H1 (cell line): ENCODE results near the gene CKS1B. TPM values are rescaled to one million over a fixed set of nuclear protein-coding genes. Genes with fewer than 3 reads are reported as not detected.

Experiments
- CTCF ChIA-PET: fragments of 300-600 bp; sonication (Branson Sonifier 250); formaldehyde crosslinking; loops from one replicate; lab custom pipeline; 2021; ENCODE audit not compliant: partially characterized antibody; lab: Charles Lee
- POLR2A ChIA-PET: fragments of 300-600 bp; sonication (Branson Sonifier 250); formaldehyde crosslinking; loops from one replicate; lab custom pipeline; 2021; ENCODE audit warnings: inconsistent platforms; ENCODE audit not compliant: partially characterized antibody; lab: Charles Lee
- DNase-seq, 2 experiments: peaks; one replicate each; pipeline versions ENCODE4 v3.0.0 to v3.0.0-alpha.2; 2010 to 2022; ENCODE audit warnings: low spot score in 2 of 2, low read depth in 1 of 2, mixed read lengths in 1 of 2
- FAIRE-seq: peaks from 2 replicates; lab custom pipeline; 2011; peaks lifted over from hg19 to GRCh38; lab: Jason Lieb, UNC
- H2AFZ ChIP-seq: 2 replicates; pipeline ENCODE4 v1.8.1; 2012; ENCODE audit warnings: low read length, inconsistent platforms
- H2AK5ac ChIP-seq: 2 replicates; pipeline ENCODE4 v1.6.1; 2013; ENCODE audit warnings: low read depth, low read length
- H2BK120ac ChIP-seq: replicated peaks from 2 replicates; pipeline ENCODE3; 2013; ENCODE audit warnings: low read depth, low read length, inconsistent platforms
- H2BK12ac ChIP-seq: 2 replicates; pipeline ENCODE4 v1.6.1; 2013; ENCODE audit warnings: low read depth, low read length
- H2BK15ac ChIP-seq: 2 replicates; pipeline ENCODE4 v1.6.1; 2013; ENCODE audit warnings: low read length
- H2BK20ac ChIP-seq: 2 replicates; pipeline ENCODE4 v1.6.1; 2013; ENCODE audit warnings: low read length
- H2BK5ac ChIP-seq: 2 replicates; pipeline ENCODE4 v1.6.1; 2013; ENCODE audit warnings: low read depth, low read length
- H3K14ac ChIP-seq: 2 replicates; pipeline ENCODE4 v1.6.1; 2013; ENCODE audit warnings: inconsistent platforms; ENCODE audit not compliant: insufficient read length
- H3K18ac ChIP-seq: 2 replicates; pipeline ENCODE4 v1.6.1; 2013; ENCODE audit warnings: low read length; ENCODE audit errors: extremely low read depth
- H3K23ac ChIP-seq: 2 replicates; pipeline ENCODE4 v1.6.1; 2013; ENCODE audit warnings: inconsistent platforms; ENCODE audit not compliant: insufficient read length
- H3K23me2 ChIP-seq: 2 replicates; pipeline ENCODE4 v1.6.1; 2013; ENCODE audit warnings: low read depth, low read length
- H3K27ac ChIP-seq: 2 replicates; pipeline ENCODE4 v1.6.1; 2011; ENCODE audit warnings: low read depth, low read length, inconsistent platforms
- H3K27me3 ChIP-seq, 4 experiments: replicated peaks in 1 of 4; 1 replicate in 1 of 4; 2 replicates in 3 of 4; pipeline versions ENCODE4 v1.6.1 to v1.8.1; 2011 to 2013; ENCODE audit warnings: low read length in 3 of 4, mild to moderate bottlenecking in 3 of 4, inconsistent platforms in 2 of 4, mixed read lengths in 2 of 4, moderate library complexity in 1 of 4; ENCODE audit not compliant: control insufficient read depth in 3 of 4, insufficient read depth in 3 of 4; ENCODE audit errors: extremely low read depth in 1 of 4
- H3K36me3 ChIP-seq, 4 experiments: 2 replicates each; pipeline versions ENCODE4 v1.6.1 to v1.8.1; 2011 to 2013; ENCODE audit warnings: mild to moderate bottlenecking in 4 of 4, low read length in 3 of 4, moderate library complexity in 2 of 4, control low read depth in 1 of 4, inconsistent platforms in 1 of 4; ENCODE audit not compliant: insufficient read depth in 4 of 4, control insufficient read depth in 2 of 4
- H3K4ac ChIP-seq: replicated peaks from 2 replicates; pipeline ENCODE3; 2013; ENCODE audit warnings: low read length, low read depth, mixed read lengths, inconsistent platforms; ENCODE audit not compliant: insufficient read length
- H3K4me1 ChIP-seq, 4 experiments: replicated peaks in 1 of 4; 1 replicate in 1 of 4; 2 replicates in 3 of 4; pipeline versions ENCODE4 v1.6.1 to v1.8.1; 2011 to 2013; ENCODE audit warnings: low read length in 3 of 4, inconsistent platforms in 2 of 4, mixed read lengths in 1 of 4; ENCODE audit not compliant: insufficient read depth in 4 of 4, control insufficient read depth in 3 of 4
- H3K4me2 ChIP-seq, 2 experiments: 2 replicates each; pipeline versions ENCODE4 v1.6.1 to v1.8.1; 2011 to 2013; ENCODE audit warnings: low read depth in 2 of 2, low read length in 2 of 2, control low read depth in 1 of 2, inconsistent platforms in 1 of 2, mild to moderate bottlenecking in 1 of 2; ENCODE audit not compliant: insufficient read depth in 1 of 2
- H3K4me3 ChIP-seq, 4 experiments: fragments of 200-600, 300-600 bp in 1 of 4; sonication (generic), shearing (Covaris generic), sonication (Bioruptor Twin) in 1 of 4; 2 replicates each; pipeline versions ENCODE4 v1.5.1 to v1.8.1; 2011 to 2016; ENCODE audit warnings: low read length in 4 of 4, low read depth in 3 of 4, control low read depth in 2 of 4, inconsistent platforms in 2 of 4, mild to moderate bottlenecking in 2 of 4, mixed read lengths in 1 of 4, moderate library complexity in 1 of 4; ENCODE audit not compliant: insufficient read depth in 2 of 4; ENCODE audit errors: extremely low read depth in 1 of 4
- H3K56ac ChIP-seq: replicated peaks from 2 replicates; pipeline ENCODE3; 2013; ENCODE audit warnings: low read depth, mild to moderate bottlenecking, mixed read lengths, low read length, inconsistent platforms; ENCODE audit not compliant: insufficient read length
- H3K79me1 ChIP-seq: 2 replicates; pipeline ENCODE4 v1.6.1; 2013; ENCODE audit warnings: low read depth, low read length, control low read depth
- H3K79me2 ChIP-seq, 2 experiments: 2 replicates each; pipeline versions ENCODE4 v1.6.1 to v1.8.1; 2012 to 2013; ENCODE audit warnings: low read length in 2 of 2, mild to moderate bottlenecking in 2 of 2, inconsistent platforms in 1 of 2; ENCODE audit not compliant: insufficient read depth in 2 of 2, control insufficient read depth in 1 of 2
- H3K9ac ChIP-seq, 4 experiments: replicated peaks in 1 of 4; 1 replicate in 1 of 4; 2 replicates in 3 of 4; pipeline versions ENCODE4 v1.6.1 to v1.8.1; 2011 to 2013; ENCODE audit warnings: low read depth in 3 of 4, low read length in 3 of 4, control low read depth in 2 of 4, mild to moderate bottlenecking in 2 of 4, moderate library complexity in 2 of 4, inconsistent platforms in 1 of 4; ENCODE audit errors: extremely low read depth in 1 of 4
- H3K9me3 ChIP-seq, 2 experiments: 2 replicates each; pipeline versions ENCODE4 v1.6.1 to v1.8.1; 2012 to 2013; ENCODE audit warnings: mild to moderate bottlenecking in 2 of 2, moderate library complexity in 2 of 2, control low read depth in 1 of 2, inconsistent platforms in 1 of 2, low read depth in 1 of 2, low read length in 1 of 2, mixed read lengths in 1 of 2; ENCODE audit not compliant: insufficient read depth in 2 of 2
- H4K20me1 ChIP-seq, 2 experiments: replicated peaks in 1 of 2; 2 replicates each; pipeline versions ENCODE3 to v1.8.1; 2011 to 2013; ENCODE audit warnings: inconsistent platforms in 2 of 2, low read length in 2 of 2, mild to moderate bottlenecking in 1 of 2; ENCODE audit not compliant: insufficient read depth in 2 of 2, control insufficient read depth in 1 of 2
- H4K5ac ChIP-seq: 2 replicates; pipeline ENCODE4 v1.6.1; 2013; ENCODE audit warnings: low read length, low read depth, mixed read lengths, inconsistent platforms; ENCODE audit not compliant: insufficient read length
- H4K8ac ChIP-seq: 2 replicates; pipeline ENCODE4 v1.8.0; 2013; ENCODE audit warnings: mild to moderate bottlenecking, moderate library complexity, low read length, inconsistent platforms; ENCODE audit not compliant: insufficient read depth; ENCODE audit errors: extremely low read depth
- H4K91ac ChIP-seq: replicated peaks from 2 replicates; pipeline ENCODE3; 2013; ENCODE audit warnings: low read length, mixed read lengths, inconsistent platforms; ENCODE audit not compliant: insufficient read length
- BRCA1 ChIP-seq: IDR thresholded peaks from 2 replicates; pipeline ENCODE4 v1.6.1; 2012; ENCODE audit warnings: low read depth, low read length, improper control_type of control experiment
- EGR1 ChIP-seq: IDR thresholded peaks from 2 replicates; pipeline ENCODE4 v1.6.1; 2011; ENCODE audit warnings: low read depth, low read length, borderline replicate concordance
- EZH2 ChIP-seq: fragments of 200-600 bp; sonication (generic); IDR thresholded peaks from 2 replicates; pipeline ENCODE4 v1.7.1; 2012; ENCODE audit warnings: low read depth, mild to moderate bottlenecking, moderate library complexity, low read length, inconsistent platforms; ENCODE audit not compliant: severe bottlenecking
- JUND ChIP-seq: IDR thresholded peaks from 2 replicates; pipeline ENCODE4 v1.6.1; 2011; ENCODE audit warnings: mild to moderate bottlenecking, improper control_type of control experiment, low read length
- KDM4A ChIP-seq: IDR thresholded peaks from one replicate; pipeline ENCODE4 v1.7.1; 2012; ENCODE audit warnings: low read depth, mild to moderate bottlenecking, moderate library complexity, low read length, inconsistent platforms; ENCODE audit not compliant: severe bottlenecking
- SAP30 ChIP-seq: fragments of 300-600 bp; sonication (generic); IDR thresholded peaks from 2 replicates; pipeline ENCODE4 v1.7.1; 2012; ENCODE audit warnings: low read length, moderate library complexity, mild to moderate bottlenecking, inconsistent platforms; ENCODE audit not compliant: insufficient read depth, insufficient replicate concordance
- SP1 ChIP-seq: IDR thresholded peaks from 2 replicates; pipeline ENCODE4 v1.6.1; 2011; ENCODE audit warnings: low read depth, low read length
- SP4 ChIP-seq: IDR thresholded peaks from 2 replicates; pipeline ENCODE4 v1.6.1; 2012; ENCODE audit warnings: low read length, inconsistent platforms
- TAF1 ChIP-seq: IDR thresholded peaks from 2 replicates; pipeline ENCODE4 v1.6.1; 2011; ENCODE audit warnings: mild to moderate bottlenecking, low read depth, low read length
- TAF7 ChIP-seq: optimal IDR thresholded peaks from 2 replicates; pipeline ENCODE3; 2011; ENCODE audit warnings: low read depth, mild to moderate bottlenecking, inconsistent platforms, low read length, moderate library complexity, borderline replicate concordance
- TEAD4 ChIP-seq: IDR thresholded peaks from 2 replicates; pipeline ENCODE4 v1.6.1; 2012; ENCODE audit warnings: low read depth, low read length, inconsistent platforms, mixed read lengths
- whole genome bisulfite sequencing, 2 experiments: shearing (Covaris generic) in 1 of 2; methylation state at CpG; one replicate each; pipeline versions ENCODE4 v1.1.6 to v1.1.7; 2013 to 2015; ENCODE audit warnings: low lambda C conversion rate in 2 of 2, mixed read lengths in 2 of 2, inconsistent platforms in 1 of 2, low coverage in 1 of 2, missing lambda C conversion rate in 1 of 2; ENCODE audit not compliant: insufficient replicate concordance in 2 of 2, insufficient coverage in 1 of 2, insufficient read length in 1 of 2; ENCODE audit errors: extremely low coverage in 1 of 2, missing lambda C conversion rate in 1 of 2; 5-methylcytosine and 5-hydroxymethylcytosine counted together
- polyA plus RNA-seq, 7 experiments: library from polyadenylated mRNA; depleted of rRNA in 3 of 7; stranded (reverse) in 5 of 7; unstranded in 2 of 7; fragments of >200 nt in 5 of 7; fragments of 200-250 nt in 2 of 7; gene quantifications; 1 replicate in 5 of 7; 2 replicates in 1 of 7; 4 replicates in 1 of 7; pipeline versions ENCODE4 v1.2.1 to v1.2.3, GENCODE V29; 2011 to 2013; ENCODE audit warnings: missing spikeins in 2 of 7, mixed read lengths in 2 of 7
- total RNA-seq: library from RNA; stranded (reverse); fragmentation: NEBNext Ultra II Directional; extraction: Animal tissue kit (Norgen Biotek cat#: 25700); gene quantifications from 2 replicates; pipeline ENCODE4 v1.2.1, GENCODE V29; 2021

The CKS1B gene
- total and polyA plus RNA-seq, 2 of the 8 experiments (the other 6 are each of a cell fraction or from before 2014, with no cell fraction given): 294 to 1,025 TPM

GRCh38 chr1:154972517-154973343 lies 1.8 kb upstream of the CKS1B start:
- FAIRE-seq (peak; percentile 60), DNase-seq (peak; percentile 82 to 95)
- H3K9ac ChIP-seq: peak overlapping the region; percentile 56 to 87 (median 76)
- H3K18ac ChIP-seq: peak overlapping the region; percentile 97
- H2BK15ac ChIP-seq: peak overlapping the region; percentile 88; the same call in 1 of the 2 replicates
- peak overlapping the region; percentile 97 for H4K5ac ChIP-seq
- H3K79me2 ChIP-seq: peaks cover 25 to 57% of the 10 kb centered on the region in 2 experiments
- ChIA-PET CTCF (interaction anchor here (0.8 to 20.6 kb wide), 12 partner anchors 9 to 135 kb away, joined by 3 to 334 read pairs (median 3); partner anchors contain the start of genes ADAM15, FLAD1, LENEP and PBXIP1), POLR2A (interaction anchor here (0.7 to 42.8 kb wide), 26 partner anchors 9 to 362 kb away, joined by 3 to 702 read pairs (median 4); partner anchors contain the start of genes ADAM15, DCST1, DCST2 and FLAD1)
- peak overlapping the region; percentile 78 to 94 for H3K4me2 ChIP-seq
- peak overlapping the region; percentile 95 for H3K27ac ChIP-seq
- H3K4ac ChIP-seq: peak overlapping the region; percentile 96
- H4K91ac ChIP-seq: peak overlapping the region; percentile 99
- peaks cover 14% of the 10 kb centered on the region; the same call in 1 of the 2 replicates for H3K79me1 ChIP-seq
- H3K36me3 ChIP-seq: peaks cover 2 to 7% (median 4%) of the 10 kb centered on the region in 4 experiments; a peak in 4 of 8 replicates
- peak overlapping the region; percentile 91; the same call in 1 of the 2 replicates for H4K8ac ChIP-seq
- no peaks in the 10 kb centered on the region for H3K9me3 ChIP-seq
- H2BK20ac ChIP-seq: peak overlapping the region; percentile 62
- H3K14ac ChIP-seq: peak overlapping the region; percentile 24
- peaks cover 29% of the 10 kb centered on the region for H3K23me2 ChIP-seq
- H3K56ac ChIP-seq: peak overlapping the region; percentile 71
- no peaks in the 10 kb centered on the region for H3K27me3 ChIP-seq
- peak overlapping the region; percentile 82 for H2AK5ac ChIP-seq
- peaks cover 3 to 22% (median 17%) of the 10 kb centered on the region in 4 experiments for H3K4me1 ChIP-seq
- H2AFZ ChIP-seq: no peak overlapping the region
- H2BK12ac ChIP-seq: peak overlapping the region; percentile 98
- peak overlapping the region; percentile 82 to 98 (median 91) for H3K4me3 ChIP-seq
- no peak overlapping the region for H3K23ac ChIP-seq
- peak overlapping the region; percentile 100 for H2BK120ac ChIP-seq
- WGBS, 2 experiments: 5% methylated on average over 15 of the region's 18 CpGs; no CpG with 5 or more reads in 1 of the 2 experiments
- H4K20me1 ChIP-seq: peaks cover 9 to 15% of the 10 kb centered on the region in 2 experiments
- H2BK5ac ChIP-seq: peak overlapping the region; percentile 99
- peak; percentile 65; the same call in 1 of the 2 replicates for TF ChIP-seq TAF1
- TF ChIP-seq TEAD4: peak; percentile 93
- 0 out of 2 replicates have a peak, but pooled peaks have one; percentile 2 for TF ChIP-seq SP4
- peak; percentile 93 for TF ChIP-seq SP1
- TF ChIP-seq KDM4A: peak; percentile 0
- TF ChIP-seq EGR1: peak; percentile 71; the same call in 1 of the 2 replicates
- peak; percentile 38 for TF ChIP-seq SAP30
- TF ChIP-seq JUND: no peak
- no peak for TF ChIP-seq BRCA1
- no peak for TF ChIP-seq EZH2
- peak; percentile 75 for TF ChIP-seq TAF7
